BE2C (cell line): ENCODE results near the gene TNFRSF21.

Source experiments
- DNase-seq: peaks from one replicate; pipeline ENCODE4 v3.0.0-alpha.2; 2020
- H3K27me3 ChIP-seq: fragments of 250-450 bp; sonication (Bioruptor Pico); 2 replicates; pipeline ENCODE4 v1.5.1; 2020; ENCODE audit warnings: mild to moderate bottlenecking
- H3K36me3 ChIP-seq: fragments of 250-450 bp; sonication (Bioruptor Pico); 2 replicates; pipeline ENCODE4 v1.5.1; 2020; ENCODE audit warnings: mild to moderate bottlenecking
- H3K4me1 ChIP-seq: fragments of 250-450 bp; sonication (Bioruptor Pico); 2 replicates; pipeline ENCODE4 v1.5.1; 2020
- H3K4me3 ChIP-seq: 2 replicates; pipeline ENCODE4 v1.5.1; 2011; ENCODE audit warnings: low read depth, low read length
- H3K9me3 ChIP-seq: fragments of 250-450 bp; sonication (Bioruptor Pico); 2 replicates; pipeline ENCODE4 v1.5.1; 2020
- TF ChIP-seq, protein P1 (sequence below): IDR thresholded peaks from 2 replicates; pipeline ENCODE4 v1.5.1; 2012; ENCODE audit warnings: mild to moderate bottlenecking, low read depth, low read length

Gene TNFRSF21

DNA sequence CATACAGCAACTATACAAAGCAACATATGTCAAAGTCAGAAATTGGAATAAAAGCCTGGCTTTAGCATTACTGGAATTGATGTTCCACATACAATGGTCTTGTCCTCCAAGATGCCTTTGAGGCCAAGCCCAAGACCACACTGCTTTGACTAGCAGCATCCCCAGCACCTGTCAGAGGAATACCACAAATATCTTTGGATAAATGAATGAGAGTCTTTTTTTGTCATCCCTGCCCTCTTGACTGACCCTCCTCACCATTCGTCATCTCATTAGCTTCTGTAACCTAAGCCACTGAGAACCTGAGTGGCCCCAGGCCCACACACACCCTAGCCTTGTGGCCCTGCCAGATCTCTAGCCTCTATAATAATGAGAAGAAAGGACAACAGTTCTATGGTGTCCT is 48.5 kb downstream of the TNFRSF21 start:
- no peak for DNase-seq
- Histone ChIP-seq H3K4me1 (no peaks in the 10 kb centered on the region), H3K27me3 (no peaks in the 10 kb centered on the region), H3K36me3 (no peaks in the 10 kb centered on the region; the same call in 1 of the 2 replicates), H3K9me3 (no peaks in the 10 kb centered on the region), H3K4me3 (no peak overlapping the region)
- TF ChIP-seq, protein P1, sequence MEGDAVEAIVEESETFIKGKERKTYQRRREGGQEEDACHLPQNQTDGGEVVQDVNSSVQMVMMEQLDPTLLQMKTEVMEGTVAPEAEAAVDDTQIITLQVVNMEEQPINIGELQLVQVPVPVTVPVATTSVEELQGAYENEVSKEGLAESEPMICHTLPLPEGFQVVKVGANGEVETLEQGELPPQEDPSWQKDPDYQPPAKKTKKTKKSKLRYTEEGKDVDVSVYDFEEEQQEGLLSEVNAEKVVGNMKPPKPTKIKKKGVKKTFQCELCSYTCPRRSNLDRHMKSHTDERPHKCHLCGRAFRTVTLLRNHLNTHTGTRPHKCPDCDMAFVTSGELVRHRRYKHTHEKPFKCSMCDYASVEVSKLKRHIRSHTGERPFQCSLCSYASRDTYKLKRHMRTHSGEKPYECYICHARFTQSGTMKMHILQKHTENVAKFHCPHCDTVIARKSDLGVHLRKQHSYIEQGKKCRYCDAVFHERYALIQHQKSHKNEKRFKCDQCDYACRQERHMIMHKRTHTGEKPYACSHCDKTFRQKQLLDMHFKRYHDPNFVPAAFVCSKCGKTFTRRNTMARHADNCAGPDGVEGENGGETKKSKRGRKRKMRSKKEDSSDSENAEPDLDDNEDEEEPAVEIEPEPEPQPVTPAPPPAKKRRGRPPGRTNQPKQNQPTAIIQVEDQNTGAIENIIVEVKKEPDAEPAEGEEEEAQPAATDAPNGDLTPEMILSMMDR, result no peak

GRCh38 chr6:47260021-47260420 is 49.7 kb downstream of the TNFRSF21 start:
- no peaks in the 10 kb centered on the region for H3K27me3 ChIP-seq
- DNase-seq, result no peak
- no peak overlapping the region for H3K4me3 ChIP-seq
- no peaks in the 10 kb centered on the region; the same call in 1 of the 2 replicates for H3K36me3 ChIP-seq
- TF ChIP-seq, protein P1, result no peak
- H3K4me1 ChIP-seq, result no peaks in the 10 kb centered on the region
- no peaks in the 10 kb centered on the region for H3K9me3 ChIP-seq

DNA sequence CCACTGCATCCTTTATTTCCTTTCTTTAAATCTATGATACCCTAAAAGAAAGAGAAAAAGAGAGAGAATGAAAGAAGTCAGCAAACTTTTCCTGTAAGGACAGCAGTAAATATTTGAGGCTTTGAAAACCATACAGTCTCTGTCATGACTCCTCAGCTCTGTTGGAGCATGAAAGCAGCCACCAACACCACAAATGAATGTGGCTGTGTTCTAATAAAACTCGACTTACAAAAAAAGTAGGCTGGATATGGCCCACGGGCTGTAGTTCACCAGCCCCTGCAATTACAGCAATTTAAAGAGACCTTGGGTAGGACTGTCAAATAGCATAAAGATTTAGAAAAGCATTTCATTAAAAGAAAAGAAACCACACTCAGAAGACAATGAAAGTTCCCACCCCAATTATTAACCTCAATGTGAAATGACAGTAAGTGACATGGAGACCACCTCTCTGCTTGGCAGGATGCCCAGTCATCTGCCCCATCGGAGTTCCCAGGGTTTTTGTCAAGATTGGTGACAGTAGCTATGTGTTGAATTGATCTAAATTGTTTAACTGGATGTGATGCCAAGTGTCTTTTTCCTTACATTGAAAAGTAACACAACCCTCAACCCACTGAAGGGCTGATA is 50.9 kb downstream of the TNFRSF21 start:
- Histone ChIP-seq H3K36me3 (no peaks in the 10 kb centered on the region; the same call in none of the 2 replicates), H3K4me3 (no peak overlapping the region), H3K9me3 (no peaks in the 10 kb centered on the region), H3K4me1 (no peaks in the 10 kb centered on the region), H3K27me3 (no peaks in the 10 kb centered on the region)
- TF ChIP-seq, protein P1, result no peak
- DNase-seq, result peak; percentile 20

GRCh38 chr6:47256981-47257730 is 52.5 kb downstream of the TNFRSF21 start:
- no peak for DNase-seq
- Histone ChIP-seq H3K27me3 (no peaks in the 10 kb centered on the region), H3K36me3 (peaks cover 11% of the 10 kb centered on the region), H3K4me1 (no peaks in the 10 kb centered on the region), H3K4me3 (no peak overlapping the region), H3K9me3 (no peaks in the 10 kb centered on the region)
- TF ChIP-seq, protein P1, result no peak

DNA sequence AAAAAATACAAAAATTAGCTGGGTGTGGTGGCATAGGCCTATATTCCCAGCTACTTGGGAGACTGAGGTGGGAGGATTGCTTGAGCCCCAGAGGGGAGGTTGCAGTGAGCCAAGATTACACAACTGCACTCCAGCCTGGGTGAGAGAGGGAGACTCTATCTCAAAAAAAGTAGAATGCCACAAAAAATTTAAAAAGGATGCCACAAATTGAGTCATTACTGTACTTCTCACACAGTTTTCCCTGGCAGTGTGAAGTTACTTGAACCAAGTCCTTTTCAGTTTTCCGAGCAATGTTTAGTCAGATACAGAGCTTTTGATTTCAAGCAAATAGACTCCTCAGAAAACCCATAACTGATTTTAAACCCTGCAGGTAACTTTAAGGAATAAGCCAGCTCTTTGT is 53.3 kb downstream of the TNFRSF21 start:
- Histone ChIP-seq H3K9me3 (no peaks in the 10 kb centered on the region), H3K4me1 (no peaks in the 10 kb centered on the region), H3K36me3 (peaks cover 12% of the 10 kb centered on the region), H3K4me3 (no peak overlapping the region), H3K27me3 (no peaks in the 10 kb centered on the region)
- TF ChIP-seq, protein P1, result no peak
- no peak for DNase-seq

- peaks cover 5% of the 10 kb centered on the region; the same call in 1 of the 2 replicates for H3K4me1 ChIP-seq
- peaks cover 20% of the 10 kb centered on the region for H3K36me3 ChIP-seq
Measured at GRCh38 chr6:47254906-47255305, 54.8 kb downstream of the TNFRSF21 start.

More at GRCh38 chr6:47254906-47255305, 54.8 kb downstream of the TNFRSF21 start:
- H3K9me3 ChIP-seq, result no peaks in the 10 kb centered on the region
- H3K4me3 ChIP-seq, result no peak overlapping the region
- DNase-seq, result no peak
- no peaks in the 10 kb centered on the region for H3K27me3 ChIP-seq
- TF ChIP-seq, protein P1, result no peak
